Calu3 (cell line): Measurements from ENCODE around the gene SOS1. TPM values are rescaled to one million over a fixed set of nuclear protein-coding genes. Genes with fewer than 3 reads are reported as not detected.

Experiments used
- BruUV-seq: library from RNA; stranded (reverse); fragments of 400-500 nt; replicated peaks from 2 replicates; lab custom pipeline; 2021; lab: Mats Ljungman, UMichigan
- CTCF ChIA-PET: fragments of 300-600 bp; sonication (Branson Sonifier 250); formaldehyde crosslinking; loops from one replicate; lab custom pipeline; 2022; ENCODE audit warnings: antibody characterized with exemption; lab: Charles Lee
- DNase-seq: peaks from one replicate; pipeline ENCODE4 v3.0.0; 2022
- H3K27ac Mint-ChIP-seq: one replicate; pipeline ENCODE4 v1.8.0; 2022; ENCODE audit warnings: mixed read lengths; ENCODE audit not compliant: unreplicated experiment
- H3K27me3 Mint-ChIP-seq: one replicate; pipeline ENCODE4 v1.8.0; 2022; ENCODE audit warnings: mixed read lengths; ENCODE audit not compliant: unreplicated experiment
- H3K36me3 Mint-ChIP-seq: one replicate; pipeline ENCODE4 v1.8.0; 2022; ENCODE audit warnings: mild to moderate bottlenecking, moderate library complexity, mixed read lengths; ENCODE audit not compliant: insufficient read depth, unreplicated experiment
- H3K4me1 Mint-ChIP-seq: one replicate; pipeline ENCODE4 v1.8.0; 2022; ENCODE audit warnings: mild to moderate bottlenecking, low read depth, mixed read lengths; ENCODE audit not compliant: unreplicated experiment
- H3K4me3 Mint-ChIP-seq: one replicate; pipeline ENCODE4 v1.8.0; 2022; ENCODE audit warnings: mild to moderate bottlenecking, low read depth, moderate library complexity, mixed read lengths; ENCODE audit not compliant: unreplicated experiment
- H3K9me3 Mint-ChIP-seq: one replicate; pipeline ENCODE4 v1.8.0; 2022; ENCODE audit warnings: low read depth, mixed read lengths; ENCODE audit not compliant: unreplicated experiment
- intact Hi-C: fragments of 100-400 bp; cut with micrococcal nuclease; formaldehyde crosslinking; loops from one replicate; pipeline ENCODE4 v1.10.0; 2022; ENCODE audit not compliant: unreplicated experiment
- total RNA-seq: library from RNA; stranded (reverse); gene quantifications from 2 replicates; pipeline ENCODE4 v1.2.3, GENCODE V29; 2022
- TF ChIP-seq, protein P1 (sequence below): fragments of 200-600 bp; IDR thresholded peaks from one replicate; pipeline ENCODE4 v1.8.0; 2022; ENCODE audit warnings: antibody characterized with exemption; ENCODE audit not compliant: unreplicated experiment

SOS1 gene
- total RNA-seq, 1 experiment from 2014 or later, result 40.0 TPM

GRCh38 chr2:39146630-39147029, 25.8 kb upstream of the SOS1 start:
- no TSS peak for BruUV-seq
- TF ChIP-seq, protein P1, sequence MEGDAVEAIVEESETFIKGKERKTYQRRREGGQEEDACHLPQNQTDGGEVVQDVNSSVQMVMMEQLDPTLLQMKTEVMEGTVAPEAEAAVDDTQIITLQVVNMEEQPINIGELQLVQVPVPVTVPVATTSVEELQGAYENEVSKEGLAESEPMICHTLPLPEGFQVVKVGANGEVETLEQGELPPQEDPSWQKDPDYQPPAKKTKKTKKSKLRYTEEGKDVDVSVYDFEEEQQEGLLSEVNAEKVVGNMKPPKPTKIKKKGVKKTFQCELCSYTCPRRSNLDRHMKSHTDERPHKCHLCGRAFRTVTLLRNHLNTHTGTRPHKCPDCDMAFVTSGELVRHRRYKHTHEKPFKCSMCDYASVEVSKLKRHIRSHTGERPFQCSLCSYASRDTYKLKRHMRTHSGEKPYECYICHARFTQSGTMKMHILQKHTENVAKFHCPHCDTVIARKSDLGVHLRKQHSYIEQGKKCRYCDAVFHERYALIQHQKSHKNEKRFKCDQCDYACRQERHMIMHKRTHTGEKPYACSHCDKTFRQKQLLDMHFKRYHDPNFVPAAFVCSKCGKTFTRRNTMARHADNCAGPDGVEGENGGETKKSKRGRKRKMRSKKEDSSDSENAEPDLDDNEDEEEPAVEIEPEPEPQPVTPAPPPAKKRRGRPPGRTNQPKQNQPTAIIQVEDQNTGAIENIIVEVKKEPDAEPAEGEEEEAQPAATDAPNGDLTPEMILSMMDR, result no peak
- no peak overlapping the region for H3K4me3 Mint-ChIP-seq
- H3K27ac Mint-ChIP-seq, result no peak overlapping the region
- no peaks in the 10 kb centered on the region for H3K9me3 Mint-ChIP-seq
- CTCF ChIA-PET, result interaction anchor here (0.7 kb wide), 1 partner anchor 26 kb away, joined by 3 read pairs; no protein-coding TSS in a partner anchor
- H3K4me1 Mint-ChIP-seq, result no peaks in the 10 kb centered on the region
- H3K27me3 Mint-ChIP-seq, result no peaks in the 10 kb centered on the region
- intact Hi-C loops, result no loop called here
- H3K36me3 Mint-ChIP-seq, result no peaks in the 10 kb centered on the region
- DNase-seq, result no peak

GRCh38 chr2:39145906-39146421, 25.1 kb upstream of the SOS1 start:
- Mint-ChIP-seq H3K27ac (no peak overlapping the region), H3K27me3 (no peaks in the 10 kb centered on the region), H3K4me3 (no peak overlapping the region), H3K4me1 (no peaks in the 10 kb centered on the region), H3K36me3 (no peaks in the 10 kb centered on the region), H3K9me3 (no peaks in the 10 kb centered on the region)
- no peak for DNase-seq
- TF ChIP-seq, protein P1, result no peak
- intact Hi-C loops, result no loop called here
- CTCF ChIA-PET, result no interaction called here
- no TSS peak for BruUV-seq

GRCh38 chr2:39144416-39144815, 23.6 kb upstream of the SOS1 start:
- intact Hi-C loops, result no loop called here
- no peaks in the 10 kb centered on the region for H3K9me3 Mint-ChIP-seq
- CTCF ChIA-PET, result no interaction called here

GRCh38 chr2:39142904-39143605, 22.2 kb upstream of the SOS1 start:
- intact Hi-C loops, result no loop called here
- DNase-seq, result no peak
- Mint-ChIP-seq H3K4me3 (no peak overlapping the region), H3K36me3 (no peaks in the 10 kb centered on the region), H3K4me1 (no peaks in the 10 kb centered on the region), H3K9me3 (no peaks in the 10 kb centered on the region), H3K27ac (no peak overlapping the region), H3K27me3 (no peaks in the 10 kb centered on the region)
- CTCF ChIA-PET, result no interaction called here
- BruUV-seq, result no TSS peak
- TF ChIP-seq, protein P1, result no peak

More at GRCh38 chr2:39144416-39144815, 23.6 kb upstream of the SOS1 start:
- TF ChIP-seq, protein P1, result no peak
- no peaks in the 10 kb centered on the region for H3K4me1 Mint-ChIP-seq
- no peaks in the 10 kb centered on the region for H3K27me3 Mint-ChIP-seq
- H3K4me3 Mint-ChIP-seq, result no peak overlapping the region
- no TSS peak for BruUV-seq
- no peak for DNase-seq
- no peaks in the 10 kb centered on the region for H3K36me3 Mint-ChIP-seq
- H3K27ac Mint-ChIP-seq, result no peak overlapping the region
